ENCODE data around the gene KCNQ5. TPM values are rescaled to one million over a fixed set of nuclear protein-coding genes. Genes with fewer than 3 reads are reported as not detected.

Gene KCNQ5
- total RNA-seq, 1 experiment from 2014 or later, result 2.0 TPM

GRCh38 chr6:73144516-73144915 lies 522.7 kb downstream of the KCNQ5 start (continued):
- TF ChIP-seq TEAD4 (CRISPR knock-in tag; IDR thresholded peaks at IDR 0.05) (no peak), CTCF (IDR thresholded peaks at IDR 0.05) (no peak), TCF7 (CRISPR knock-in tag; IDR thresholded peaks at IDR 0.05; ENCODE audit: low read depth) (no peak), ARID4B (CRISPR knock-in tag; IDR thresholded peaks at IDR 0.05; ENCODE audit: borderline replicate concordance) (no peak), ZNF317 (CRISPR knock-in tag; IDR thresholded peaks at IDR 0.05; ENCODE audit: borderline replicate concordance, low read depth) (no peak)

GRCh38 chr6:73145690-73146089 lies 523.8 kb downstream of the KCNQ5 start:
- DNase-seq (ENCODE audit: low spot score) (no peak), ATAC-seq (no peak)
- H3K27me3 Mint-ChIP-seq (ENCODE audit: low read depth), result no peaks in the 10 kb centered on the region
- H3K4me1 Mint-ChIP-seq, result 0 out of 2 replicates have a peak, but pooled peaks cover 3% of the 10 kb centered on the region
- no peak overlapping the region for H3K27ac Mint-ChIP-seq
- no peak for TF ChIP-seq SOX15 (CRISPR knock-in tag; IDR thresholded peaks at IDR 0.05)
- TF ChIP-seq RELA (CRISPR knock-in tag; IDR thresholded peaks at IDR 0.05; ENCODE audit: borderline replicate concordance), result no peak
- no peak for TF ChIP-seq ZBTB43 (CRISPR knock-in tag; IDR thresholded peaks at IDR 0.05)
- TF ChIP-seq PREB (CRISPR knock-in tag; IDR thresholded peaks at IDR 0.05; ENCODE audit: borderline replicate concordance), result no peak
- no peak for TF ChIP-seq JUN (CRISPR knock-in tag; IDR thresholded peaks at IDR 0.05)
- no peak for TF ChIP-seq ZNF396 (CRISPR knock-in tag; IDR thresholded peaks at IDR 0.05; ENCODE audit: borderline replicate concordance)
- no peak for TF ChIP-seq SP1 (CRISPR knock-in tag; conservative IDR thresholded peaks at IDR 0.05)
- TF ChIP-seq OVOL2 (CRISPR knock-in tag; IDR thresholded peaks at IDR 0.05; ENCODE audit: borderline replicate concordance), result no peak
- TF ChIP-seq CREB1 (CRISPR knock-in tag; IDR thresholded peaks at IDR 0.05), result no peak
- TF ChIP-seq ATF3 (CRISPR knock-in tag; conservative IDR thresholded peaks at IDR 0.05), result no peak
- no peak for TF ChIP-seq E2F4 (CRISPR knock-in tag; IDR thresholded peaks at IDR 0.05; ENCODE audit: borderline replicate concordance, low read depth)
- no peak for TF ChIP-seq E2F5 (CRISPR knock-in tag; IDR thresholded peaks at IDR 0.05)
- no peak for TF ChIP-seq ZNF232 (CRISPR knock-in tag; IDR thresholded peaks at IDR 0.05)
- TF ChIP-seq MAX (CRISPR knock-in tag; IDR thresholded peaks at IDR 0.05), result no peak
- TF ChIP-seq TEAD1 (CRISPR knock-in tag; IDR thresholded peaks at IDR 0.05), result no peak
- no peak for TF ChIP-seq SMAD3 (CRISPR knock-in tag; IDR thresholded peaks at IDR 0.05; ENCODE audit: borderline replicate concordance)
- no peaks in the 10 kb centered on the region for H3K36me3 Mint-ChIP-seq
- H3K4me3 Mint-ChIP-seq, result no peak overlapping the region
- no peaks in the 10 kb centered on the region for H3K9me3 Mint-ChIP-seq
- POLR2A ChIA-PET, result interaction anchor here (1.3 kb wide), 1 partner anchor 189 kb away, joined by 4 read pairs; no protein-coding TSS in a partner anchor
- CTCF ChIA-PET, result no interaction called here

All from WTC11 (cell line).